ENCODE results near the gene LRRC46. TPM values are rescaled to one million over a fixed set of nuclear protein-coding genes. Genes with fewer than 3 reads are reported as not detected.

Gene LRRC46
- total and polyA plus RNA-seq, 2 of the 13 experiments (the other 11 are each of a cell fraction or from before 2014, with no cell fraction given) = 0.09 TPM

DNA sequence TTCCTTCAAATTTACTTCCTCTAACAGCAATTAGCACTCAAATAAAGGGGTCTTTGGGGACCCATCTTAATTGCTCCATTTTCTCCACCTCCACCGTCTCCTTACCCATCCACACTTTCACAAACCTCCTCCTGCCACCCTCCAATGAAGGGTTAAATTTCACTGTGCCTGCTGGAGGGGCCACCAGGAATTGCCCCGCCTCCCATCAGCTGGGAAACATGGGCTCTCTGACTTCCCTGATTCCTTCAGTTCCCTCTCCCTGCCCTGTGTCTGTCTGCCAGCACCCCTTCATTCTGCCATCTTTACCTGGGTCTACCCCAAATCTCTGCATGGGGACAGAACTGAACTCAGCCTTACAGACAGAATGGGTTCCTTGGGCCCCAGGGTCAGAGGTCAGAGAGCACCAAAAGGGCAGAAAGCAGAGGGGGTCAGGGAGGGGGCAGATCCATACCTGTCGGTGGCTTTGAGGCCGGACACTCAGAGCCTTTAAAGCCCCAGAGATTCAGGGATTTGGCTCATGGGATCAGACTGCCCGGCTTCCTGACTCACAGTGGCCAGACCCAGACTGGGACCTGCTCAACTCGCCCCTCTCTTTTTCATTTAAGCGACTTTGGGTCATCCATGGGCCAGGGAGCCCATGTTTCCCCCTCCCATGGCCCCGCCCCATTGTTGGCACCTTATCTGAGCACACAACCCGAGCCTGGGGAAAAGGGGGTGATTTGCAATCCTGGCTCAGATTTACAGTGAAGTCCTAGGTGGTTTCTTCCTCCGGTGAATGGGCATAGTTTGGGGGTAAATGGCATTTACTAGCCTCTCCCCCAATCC is 46.9 kb downstream of the LRRC46 start:
- no peak overlapping the region for H2AFZ ChIP-seq (ENCODE audit: low read length)
- in situ Hi-C loops (cut with HindIII; ENCODE audit: extremely low pct_ligation_motif_present, low pct_unique_long_range_greater_than_20kb) = no loop called here
- H3K4me1 ChIP-seq (ENCODE audit: insufficient read depth, low read length) = peaks cover 19% of the 10 kb centered on the region

More for the DNA sequence above, 46.9 kb downstream of the LRRC46 start:
- FAIRE-seq (no peak), DNase-seq (ENCODE audit: low spot score) (no peak), ATAC-seq (peak; percentile 25; the same call in 2 of the 3 replicates)
- no peaks in the 10 kb centered on the region for H4K20me1 ChIP-seq (ENCODE audit: insufficient read depth, low read length)
- WGBS (ENCODE audit: low lambda C conversion rate) = 7% methylated on average over 10 of the region's 10 CpGs
- peaks cover 6 to 56% of the 10 kb centered on the region in 2 experiments; a peak in 4 of 5 replicates for H3K27me3 ChIP-seq (ENCODE audit: control insufficient read depth in 1 of 2, insufficient read depth in 2 of 2, low read length in 2 of 2)
- H3K4me3 ChIP-seq (replicated peaks in 1 of 3; ENCODE audit: insufficient read depth in 1 of 3, low read depth in 2 of 3, low read length in 3 of 3) = no peak overlapping the region
- H3K79me2 ChIP-seq (ENCODE audit: insufficient read depth, low read length) = no peaks in the 10 kb centered on the region
- no peaks in the 10 kb centered on the region for H3K9me3 ChIP-seq (ENCODE audit: low read length)
- no peak overlapping the region for H3K4me2 ChIP-seq (ENCODE audit: low read depth, low read length)
- no peak overlapping the region for H3K27ac ChIP-seq (ENCODE audit: extremely low read length, insufficient read depth, low read length)
- H3K9ac ChIP-seq (ENCODE audit: insufficient read depth, low read depth, low read length) = no peak overlapping the region
- TF ChIP-seq ZNF652 (CRISPR knock-in tag; IDR thresholded peaks at IDR 0.05; ENCODE audit: borderline replicate concordance, low read depth) (peak; percentile 74), ARNT2 (CRISPR knock-in tag; IDR thresholded peaks at IDR 0.05; ENCODE audit: low read depth) (no peak), NR2F6 (IDR thresholded peaks at IDR 0.05) (peak; percentile 46; the same call in 1 of the 2 replicates), NR2F6 (CRISPR knock-in tag; IDR thresholded peaks at IDR 0.05) (no peak), RARA (CRISPR knock-in tag; IDR thresholded peaks at IDR 0.05) (peak; percentile 48), ZNF670 (CRISPR knock-in tag; IDR thresholded peaks at IDR 0.05; ENCODE audit: borderline replicate concordance) (no peak)
- TF ChIP-seq, protein P1, sequence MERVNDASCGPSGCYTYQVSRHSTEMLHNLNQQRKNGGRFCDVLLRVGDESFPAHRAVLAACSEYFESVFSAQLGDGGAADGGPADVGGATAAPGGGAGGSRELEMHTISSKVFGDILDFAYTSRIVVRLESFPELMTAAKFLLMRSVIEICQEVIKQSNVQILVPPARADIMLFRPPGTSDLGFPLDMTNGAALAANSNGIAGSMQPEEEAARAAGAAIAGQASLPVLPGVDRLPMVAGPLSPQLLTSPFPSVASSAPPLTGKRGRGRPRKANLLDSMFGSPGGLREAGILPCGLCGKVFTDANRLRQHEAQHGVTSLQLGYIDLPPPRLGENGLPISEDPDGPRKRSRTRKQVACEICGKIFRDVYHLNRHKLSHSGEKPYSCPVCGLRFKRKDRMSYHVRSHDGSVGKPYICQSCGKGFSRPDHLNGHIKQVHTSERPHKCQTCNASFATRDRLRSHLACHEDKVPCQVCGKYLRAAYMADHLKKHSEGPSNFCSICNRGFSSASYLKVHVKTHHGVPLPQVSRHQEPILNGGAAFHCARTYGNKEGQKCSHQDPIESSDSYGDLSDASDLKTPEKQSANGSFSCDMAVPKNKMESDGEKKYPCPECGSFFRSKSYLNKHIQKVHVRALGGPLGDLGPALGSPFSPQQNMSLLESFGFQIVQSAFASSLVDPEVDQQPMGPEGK (CRISPR knock-in tag; IDR thresholded peaks at IDR 0.05) = peak; percentile 17; the same call in 1 of the 2 replicates
- BruUV-seq (replicated peaks) = no TSS peak
- no peaks in the 10 kb centered on the region for H3K36me3 ChIP-seq (replicated peaks in 1 of 2; ENCODE audit: control insufficient read depth in 1 of 2, insufficient read depth in 2 of 2, low read length in 2 of 2)
- POLR2A ChIA-PET = no interaction called here
- intact Hi-C loops (cut with micrococcal nuclease; ENCODE audit: unreplicated experiment) = no loop called here
- CTCF ChIA-PET (ENCODE audit: low intra/inter-chr PET ratio, low total read pairs) = no interaction called here

Measured in HepG2 (cell line).